ENCODE measurements around the gene ANKRA2.
A peak's percentile ranks its signal among the peaks of the same experiment; 100 is the strongest.

The ANKRA2 gene

GRCh38 chr5:73565139-73565968 is at the start of gene ANKRA2, which contains the start of gene UTP15:
ANKRA2 (minus strand) TSS chr5:73565639; CDS start chr5:73562881, 2,758 bp downstream.
UTP15 (plus strand) TSS chr5:73565743; CDS start chr5:73567345, 1,602 bp downstream.
- DNase-seq: peak; percentile 100

- no peak for DNase-seq
These were observed 49.6 kb upstream of the ANKRA2 start for GRCh38 chr5:73615085-73615484.

- no peak for DNase-seq
These were observed 47.4 kb upstream of the ANKRA2 start for GRCh38 chr5:73612799-73613198.

- no peak for DNase-seq
These were observed 41.8 kb upstream of the ANKRA2 start for GRCh38 chr5:73607228-73607627.

DNA sequence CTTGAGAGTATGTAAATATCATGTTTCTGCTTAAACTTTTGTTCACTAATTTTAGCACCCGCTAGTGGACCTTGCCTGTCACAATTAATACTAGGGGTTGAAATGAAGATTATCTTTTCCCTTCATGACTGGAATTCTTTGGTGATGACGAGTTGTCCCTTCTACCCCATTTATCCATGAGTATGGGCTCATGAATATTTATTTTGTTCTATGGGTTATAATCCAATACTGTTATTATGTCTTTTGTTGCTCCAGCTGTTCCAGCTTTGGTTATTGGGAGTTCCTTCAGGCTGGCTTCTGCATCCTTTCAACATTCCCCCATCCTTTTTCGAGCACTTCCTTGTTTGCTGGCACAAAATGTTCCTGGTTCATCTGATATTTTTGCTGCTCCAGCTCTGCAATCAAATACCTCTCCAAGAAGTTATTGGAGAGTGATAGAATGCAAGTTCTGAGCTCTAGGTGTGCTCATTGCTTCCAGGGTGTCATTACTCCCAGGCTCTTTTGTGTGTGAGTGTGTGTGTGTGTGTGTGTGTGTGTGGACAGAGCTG is 40.8 kb upstream of the ANKRA2 start:
- no peak for DNase-seq

- no peak for DNase-seq
These were observed 40.0 kb upstream of the ANKRA2 start for GRCh38 chr5:73605223-73606087.

DNA sequence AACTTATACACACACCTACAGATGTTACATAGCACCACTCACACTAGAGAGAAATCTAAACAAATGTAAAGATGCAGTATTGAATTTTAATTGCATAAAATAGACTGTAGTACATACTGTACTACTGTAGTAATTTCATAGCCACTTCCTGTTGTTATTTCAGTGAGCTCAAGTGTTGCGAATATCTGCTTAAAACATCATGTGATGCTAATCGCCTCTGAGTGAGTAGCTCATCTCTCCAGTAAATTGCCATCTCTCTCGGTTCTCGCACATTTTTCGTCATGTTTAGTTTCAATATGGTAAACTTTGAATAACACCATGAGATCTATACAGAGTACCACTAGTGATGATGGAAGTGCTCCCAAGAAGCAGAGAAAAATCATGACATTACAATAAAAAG is 38.6 kb upstream of the ANKRA2 start:
- DNase-seq: no peak

DNA sequence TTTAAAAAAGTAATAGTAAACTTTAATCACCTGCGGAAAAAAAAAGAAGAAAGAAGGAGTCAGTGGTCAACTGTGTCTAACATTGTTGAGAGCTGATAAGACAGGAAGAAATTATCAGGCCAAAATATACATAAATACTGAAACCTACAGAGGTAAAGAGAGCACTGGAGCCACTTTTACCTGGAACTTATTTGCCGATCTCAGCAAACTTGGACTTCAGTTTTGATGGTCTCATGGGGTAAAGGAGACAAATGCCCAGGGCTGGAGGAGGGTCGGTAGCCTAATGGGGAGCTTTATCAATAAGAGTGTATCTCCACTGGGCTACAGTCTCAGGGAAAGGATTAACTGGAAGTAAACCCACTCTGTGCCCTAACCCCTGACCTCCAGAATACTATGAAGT is 33.9 kb upstream of the ANKRA2 start:
- DNase-seq: no peak

GRCh38 chr5:73596705-73597328 is 31.4 kb upstream of the ANKRA2 start:
- DNase-seq: no peak

DNA sequence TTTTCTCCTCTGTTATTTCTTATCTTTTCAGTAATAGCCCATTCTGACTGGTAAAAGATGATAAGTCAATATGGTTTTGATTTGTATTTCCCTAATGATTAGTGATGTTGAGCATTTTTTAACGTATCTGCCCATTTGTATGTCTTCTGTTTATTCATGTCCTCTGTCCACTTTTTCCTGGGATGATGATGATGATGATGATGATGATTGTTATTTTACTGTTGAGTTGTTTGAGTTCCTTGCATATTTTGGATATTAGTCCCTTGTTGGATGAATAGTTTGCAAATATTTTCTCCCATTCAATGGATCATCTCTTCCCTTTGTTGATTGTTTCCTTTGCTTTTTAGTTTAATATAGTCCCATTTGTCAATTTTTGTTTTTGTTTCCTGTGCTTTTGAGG is 27.1 kb upstream of the ANKRA2 start:
- no peak for DNase-seq

GRCh38 chr5:73591698-73592501 is 26.5 kb upstream of the ANKRA2 start:
- DNase-seq: no peak

DNA sequence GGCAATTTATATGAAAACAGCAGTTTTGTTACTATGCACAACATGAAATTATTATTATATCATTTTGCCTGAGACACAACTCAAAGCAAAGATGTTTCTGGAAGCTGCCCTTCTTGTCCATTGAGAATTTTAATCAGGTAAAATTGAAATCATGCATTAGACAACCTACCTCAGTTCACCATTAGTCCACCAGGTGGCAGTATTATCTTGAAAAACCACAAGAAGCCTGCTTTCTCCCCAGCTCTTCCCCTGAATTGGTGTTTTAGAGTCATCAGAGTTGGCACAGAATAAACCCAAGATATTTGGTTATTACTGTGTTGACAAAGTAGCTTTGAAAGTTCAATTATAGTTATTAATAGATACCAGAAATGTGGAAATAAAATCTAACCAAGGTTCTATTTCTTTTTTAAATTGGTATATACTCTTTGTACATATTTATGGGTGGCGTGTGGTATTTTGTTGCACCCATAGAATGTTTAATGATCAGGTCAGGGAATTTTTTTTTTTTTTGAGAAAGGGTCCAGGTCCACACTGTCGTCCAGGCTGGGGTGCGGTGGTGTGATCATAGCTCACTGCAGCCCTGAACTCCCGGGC is 25.8 kb upstream of the ANKRA2 start:
- no peak for DNase-seq

DNA sequence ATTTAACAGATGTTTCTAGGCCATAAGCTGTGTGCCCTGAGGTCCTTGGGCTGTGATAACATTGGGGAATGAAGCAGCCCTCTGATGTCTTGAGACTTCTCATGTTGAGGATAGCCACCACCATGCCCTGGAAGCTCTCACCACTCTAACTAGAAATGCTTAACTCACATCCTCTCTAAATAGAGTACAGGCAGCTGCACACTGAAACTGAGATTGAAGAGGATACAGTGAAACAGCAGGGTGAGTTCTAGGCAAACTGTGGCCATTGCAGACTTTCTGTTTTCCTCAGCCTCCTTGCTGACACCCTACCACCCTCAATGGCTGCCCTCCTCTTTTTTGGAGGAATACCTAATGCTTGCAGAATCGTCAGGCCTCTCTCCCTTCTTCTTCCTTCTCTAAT is 22.5 kb upstream of the ANKRA2 start:
- DNase-seq: no peak

GRCh38 chr5:73582285-73583145 is 17.1 kb upstream of the ANKRA2 start:
- DNase-seq: no peak

- DNase-seq: no peak
These were observed 619 bp upstream of the ANKRA2 start for GRCh38 chr5:73565969-73566547.

DNA sequence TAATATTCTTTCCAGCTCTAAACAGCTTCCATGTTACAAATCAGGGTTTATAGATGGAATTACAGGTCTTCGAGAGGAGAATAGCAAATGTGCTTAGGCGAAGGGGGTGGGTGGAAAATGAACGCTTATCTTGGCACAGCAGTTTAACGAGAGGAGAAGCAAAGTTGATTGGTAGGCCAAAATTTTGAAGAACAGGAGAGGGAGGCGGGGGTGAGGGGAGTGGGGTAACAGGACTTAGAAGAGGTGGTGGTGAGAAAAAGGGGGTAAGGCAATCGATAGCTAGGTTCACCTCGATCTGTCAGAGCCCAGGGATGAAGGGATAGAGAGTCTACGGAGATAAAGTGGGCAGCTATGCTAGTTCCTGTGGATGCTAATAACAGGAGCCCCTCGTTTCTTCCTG is 764 bp downstream of the ANKRA2 start:
- no peak for DNase-seq

GRCh38 chr5:73564018-73564417 is 1.4 kb downstream of the ANKRA2 start:
- no peak for DNase-seq

DNA sequence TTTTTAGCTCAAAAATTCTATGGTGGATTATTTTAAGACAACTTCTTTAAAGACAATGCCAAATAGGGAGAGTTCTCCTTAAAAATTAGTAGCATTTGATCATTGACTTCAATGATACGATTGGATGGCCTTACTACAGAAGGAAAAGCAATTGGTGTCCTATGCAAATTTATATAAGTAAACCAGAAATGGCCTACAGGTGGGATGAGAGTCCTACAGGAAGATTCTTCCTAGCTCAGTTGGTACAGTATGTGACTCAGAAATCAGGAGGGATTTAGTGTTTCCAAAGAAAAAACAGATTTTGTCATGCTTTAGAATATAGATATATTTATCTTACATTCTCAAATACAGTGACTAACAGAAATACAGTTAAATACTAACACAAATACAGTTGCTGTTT is 6.5 kb downstream of the ANKRA2 start:
- no peak for DNase-seq

GRCh38 chr5:73552642-73553041 is 12.8 kb downstream of the ANKRA2 start:
- no peak for DNase-seq

DNA sequence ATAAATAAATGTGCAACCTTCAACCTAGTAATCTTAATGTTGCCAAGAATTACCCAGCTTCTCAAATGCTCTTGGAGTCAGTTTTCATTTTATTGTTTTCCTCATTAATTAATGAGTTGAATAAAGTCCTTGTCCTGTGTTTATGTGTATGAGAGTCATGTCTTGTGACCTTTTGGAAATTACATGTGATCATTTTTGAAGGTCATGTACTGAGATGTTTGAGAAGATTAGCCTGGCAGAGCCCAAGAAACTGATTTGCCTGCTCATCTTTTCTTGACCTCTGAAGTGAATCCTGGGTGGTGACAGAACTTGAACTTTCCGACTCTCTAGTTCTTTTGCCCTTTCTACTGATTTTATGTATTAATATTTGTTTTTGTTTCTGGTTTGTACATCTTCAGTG is 15.4 kb downstream of the ANKRA2 start:
- no peak for DNase-seq

GRCh38 chr5:73545403-73545779 is 20.0 kb downstream of the ANKRA2 start:
- DNase-seq: no peak
